ENCODE results near the gene NEXN.

DNA sequence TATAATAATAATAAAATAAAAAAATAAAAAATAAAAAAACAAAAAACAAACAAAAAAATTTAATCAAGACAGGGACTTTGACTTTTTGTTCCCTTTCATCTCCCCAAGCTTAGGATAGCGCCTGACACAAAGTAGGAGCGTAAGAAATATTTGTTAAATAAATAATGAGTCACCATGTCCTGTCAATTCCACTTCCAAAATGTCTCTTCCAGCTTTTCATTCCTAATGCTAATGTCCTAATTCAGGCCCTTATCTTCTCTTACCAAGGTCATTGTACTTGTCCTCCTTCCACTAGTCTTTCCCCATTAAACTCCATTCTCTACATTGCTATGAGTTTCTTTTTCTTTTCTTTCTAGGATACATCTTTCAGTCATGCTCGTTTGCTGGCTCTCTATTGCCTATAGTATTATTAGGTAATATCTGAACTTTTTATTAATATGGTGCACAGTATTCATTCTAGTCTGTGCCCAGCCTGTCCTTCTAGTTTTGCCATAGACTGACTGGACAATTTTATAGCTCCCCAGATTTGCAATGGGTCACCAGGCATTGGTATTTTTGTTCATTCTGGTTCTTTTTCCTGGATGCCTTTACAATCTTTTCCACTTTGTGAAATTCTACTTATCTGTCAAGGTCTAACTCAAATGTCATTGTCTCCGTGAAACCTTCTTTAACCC, 11.4 kb downstream of the NEXN start:
- TF ChIP-seq, protein P1, sequence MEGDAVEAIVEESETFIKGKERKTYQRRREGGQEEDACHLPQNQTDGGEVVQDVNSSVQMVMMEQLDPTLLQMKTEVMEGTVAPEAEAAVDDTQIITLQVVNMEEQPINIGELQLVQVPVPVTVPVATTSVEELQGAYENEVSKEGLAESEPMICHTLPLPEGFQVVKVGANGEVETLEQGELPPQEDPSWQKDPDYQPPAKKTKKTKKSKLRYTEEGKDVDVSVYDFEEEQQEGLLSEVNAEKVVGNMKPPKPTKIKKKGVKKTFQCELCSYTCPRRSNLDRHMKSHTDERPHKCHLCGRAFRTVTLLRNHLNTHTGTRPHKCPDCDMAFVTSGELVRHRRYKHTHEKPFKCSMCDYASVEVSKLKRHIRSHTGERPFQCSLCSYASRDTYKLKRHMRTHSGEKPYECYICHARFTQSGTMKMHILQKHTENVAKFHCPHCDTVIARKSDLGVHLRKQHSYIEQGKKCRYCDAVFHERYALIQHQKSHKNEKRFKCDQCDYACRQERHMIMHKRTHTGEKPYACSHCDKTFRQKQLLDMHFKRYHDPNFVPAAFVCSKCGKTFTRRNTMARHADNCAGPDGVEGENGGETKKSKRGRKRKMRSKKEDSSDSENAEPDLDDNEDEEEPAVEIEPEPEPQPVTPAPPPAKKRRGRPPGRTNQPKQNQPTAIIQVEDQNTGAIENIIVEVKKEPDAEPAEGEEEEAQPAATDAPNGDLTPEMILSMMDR (IDR thresholded peaks at IDR 0.05), result no peak
- no peak for TF ChIP-seq POLR2AphosphoS5 (IDR thresholded peaks at IDR 0.05)

Data from breast epithelium (tissue), 3 donors.